Activated naive CD8-positive, alpha-beta T cell (primary cell): ENCODE data around the gene PRF1.

Experiments
- H3K27ac Mint-ChIP-seq: one replicate; pipeline ENCODE4 v1.8.0; 2021; ENCODE audit warnings: mixed read lengths
- H3K27me3 Mint-ChIP-seq: one replicate; pipeline ENCODE4 v1.8.0; 2021; ENCODE audit warnings: mixed read lengths
- H3K36me3 Mint-ChIP-seq: one replicate; pipeline ENCODE4 v1.8.0; 2021; ENCODE audit warnings: mixed read lengths
- H3K4me1 Mint-ChIP-seq: one replicate; pipeline ENCODE4 v1.8.0; 2021; ENCODE audit warnings: low read depth, mixed read lengths
- H3K4me3 Mint-ChIP-seq: one replicate; pipeline ENCODE4 v1.8.0; 2021; ENCODE audit warnings: mild to moderate bottlenecking, mixed read lengths
- H3K9me3 Mint-ChIP-seq: one replicate; pipeline ENCODE4 v1.8.0; 2021; ENCODE audit warnings: low read depth, mixed read lengths

PRF1 gene

DNA sequence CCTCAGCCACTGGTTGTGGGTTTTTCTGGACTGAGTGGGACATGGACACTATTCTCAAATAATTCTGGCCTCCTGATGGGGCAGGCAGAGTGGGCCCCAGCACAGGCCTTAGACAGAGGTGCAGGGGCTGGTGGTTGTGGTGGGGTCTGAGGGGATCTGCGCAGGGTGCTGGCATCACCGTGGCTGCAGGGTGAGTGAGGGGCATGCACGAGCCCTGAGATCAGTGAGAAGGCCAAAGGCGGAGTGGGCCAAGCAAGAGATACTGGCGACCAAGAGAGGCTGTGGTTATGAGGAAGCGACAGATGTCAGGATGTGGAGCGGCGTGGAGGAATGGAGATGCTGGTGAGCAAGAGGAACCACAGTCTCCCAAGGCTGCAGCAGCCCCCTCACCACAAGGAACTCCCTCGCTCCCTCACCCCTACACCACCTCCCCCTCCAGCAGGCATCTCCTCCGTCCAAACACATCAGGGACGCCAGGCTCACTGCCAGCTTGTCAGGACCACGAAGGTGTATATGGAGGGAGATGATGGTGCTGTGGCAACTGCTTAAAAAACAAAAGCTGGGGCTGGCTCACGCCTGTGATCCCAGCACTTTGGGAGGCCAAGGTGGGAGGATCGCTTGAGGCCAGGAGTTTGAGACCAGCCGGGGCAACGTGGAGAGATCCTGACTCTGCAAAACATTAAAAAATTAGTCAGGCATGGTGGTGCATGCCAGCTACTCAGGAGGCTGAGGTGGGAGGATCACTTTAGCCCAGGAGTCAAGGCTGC lies 9.6 kb downstream of the PRF1 start:
- no peak overlapping the region for H3K27ac Mint-ChIP-seq
- no peaks in the 10 kb centered on the region for H3K9me3 Mint-ChIP-seq
- no peak overlapping the region for H3K4me3 Mint-ChIP-seq
- peaks cover 11% of the 10 kb centered on the region for H3K36me3 Mint-ChIP-seq
- no peaks in the 10 kb centered on the region for H3K27me3 Mint-ChIP-seq
- peaks cover 28% of the 10 kb centered on the region for H3K4me1 Mint-ChIP-seq

DNA sequence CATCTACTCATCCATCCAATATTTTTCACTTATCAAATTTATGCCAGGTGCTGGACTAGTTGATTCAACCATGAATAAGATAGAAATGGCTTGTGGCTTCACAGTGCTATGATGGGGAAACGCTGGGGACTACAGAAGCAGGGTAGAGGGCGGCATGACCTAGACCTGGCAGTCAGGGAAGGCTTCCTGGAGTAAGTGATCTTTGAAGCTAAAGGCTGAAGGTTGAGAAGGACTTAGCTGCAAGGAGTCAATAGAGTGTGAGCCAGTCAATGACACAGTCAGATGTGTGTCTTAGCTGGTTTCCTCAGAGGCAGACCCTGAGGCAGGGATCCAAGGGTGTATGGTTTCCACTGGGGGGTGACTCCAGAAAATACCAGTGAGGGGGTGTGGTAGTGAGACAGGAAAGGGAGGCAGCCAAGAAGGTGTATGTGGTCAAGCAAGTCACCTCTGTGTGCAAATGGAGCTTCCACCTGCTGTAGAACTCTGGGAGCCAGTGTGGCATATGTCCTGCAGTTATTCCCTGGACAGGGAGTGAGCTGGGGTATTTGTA lies 10.3 kb downstream of the PRF1 start:
- H3K9me3 Mint-ChIP-seq: no peaks in the 10 kb centered on the region
- no peaks in the 10 kb centered on the region for H3K27me3 Mint-ChIP-seq
- peaks cover 24% of the 10 kb centered on the region for H3K4me1 Mint-ChIP-seq
- H3K4me3 Mint-ChIP-seq: no peak overlapping the region
- H3K27ac Mint-ChIP-seq: no peak overlapping the region
- peaks cover 9% of the 10 kb centered on the region for H3K36me3 Mint-ChIP-seq

DNA sequence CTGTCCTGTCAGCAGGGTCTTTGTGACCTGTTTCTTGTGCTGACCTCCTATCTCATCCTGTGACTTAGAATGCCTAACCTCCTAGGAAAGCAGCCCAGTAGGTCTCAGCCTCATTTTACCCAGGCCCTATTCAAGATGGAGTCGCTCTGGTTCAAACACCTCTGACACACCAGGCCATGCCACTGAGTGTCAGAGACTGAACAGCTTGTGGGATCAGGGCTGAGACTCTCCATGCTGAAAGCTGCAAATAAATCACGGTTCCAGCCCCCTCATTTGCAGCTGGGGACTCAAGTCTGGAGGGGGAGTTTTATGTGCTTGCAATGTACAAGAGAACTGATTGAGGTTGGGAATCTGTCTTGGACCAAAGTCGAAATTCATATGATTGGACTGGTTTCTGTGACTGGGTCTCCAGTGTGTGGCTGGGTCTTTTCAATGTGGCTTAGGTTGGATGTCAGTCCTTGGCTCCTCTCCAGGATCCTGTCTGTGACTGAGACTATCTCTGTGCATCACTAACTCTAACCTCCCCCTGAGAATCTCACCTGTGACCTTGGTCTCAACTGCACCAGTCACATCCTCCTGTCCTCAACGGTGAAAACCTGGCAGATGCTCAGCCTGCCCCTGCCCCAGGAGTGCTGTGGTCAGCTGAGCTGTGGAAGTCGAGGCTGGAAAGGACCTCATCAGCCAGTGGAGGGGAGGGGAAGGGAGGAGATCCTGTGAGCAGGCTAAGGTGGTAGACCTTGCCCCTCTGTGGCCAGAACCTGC lies 11.7 kb downstream of the PRF1 start:
- no peak overlapping the region for H3K27ac Mint-ChIP-seq
- H3K9me3 Mint-ChIP-seq: no peaks in the 10 kb centered on the region
- no peaks in the 10 kb centered on the region for H3K27me3 Mint-ChIP-seq
- peaks cover 17% of the 10 kb centered on the region for H3K4me1 Mint-ChIP-seq
- H3K36me3 Mint-ChIP-seq: peaks cover 3% of the 10 kb centered on the region
- no peak overlapping the region for H3K4me3 Mint-ChIP-seq

DNA sequence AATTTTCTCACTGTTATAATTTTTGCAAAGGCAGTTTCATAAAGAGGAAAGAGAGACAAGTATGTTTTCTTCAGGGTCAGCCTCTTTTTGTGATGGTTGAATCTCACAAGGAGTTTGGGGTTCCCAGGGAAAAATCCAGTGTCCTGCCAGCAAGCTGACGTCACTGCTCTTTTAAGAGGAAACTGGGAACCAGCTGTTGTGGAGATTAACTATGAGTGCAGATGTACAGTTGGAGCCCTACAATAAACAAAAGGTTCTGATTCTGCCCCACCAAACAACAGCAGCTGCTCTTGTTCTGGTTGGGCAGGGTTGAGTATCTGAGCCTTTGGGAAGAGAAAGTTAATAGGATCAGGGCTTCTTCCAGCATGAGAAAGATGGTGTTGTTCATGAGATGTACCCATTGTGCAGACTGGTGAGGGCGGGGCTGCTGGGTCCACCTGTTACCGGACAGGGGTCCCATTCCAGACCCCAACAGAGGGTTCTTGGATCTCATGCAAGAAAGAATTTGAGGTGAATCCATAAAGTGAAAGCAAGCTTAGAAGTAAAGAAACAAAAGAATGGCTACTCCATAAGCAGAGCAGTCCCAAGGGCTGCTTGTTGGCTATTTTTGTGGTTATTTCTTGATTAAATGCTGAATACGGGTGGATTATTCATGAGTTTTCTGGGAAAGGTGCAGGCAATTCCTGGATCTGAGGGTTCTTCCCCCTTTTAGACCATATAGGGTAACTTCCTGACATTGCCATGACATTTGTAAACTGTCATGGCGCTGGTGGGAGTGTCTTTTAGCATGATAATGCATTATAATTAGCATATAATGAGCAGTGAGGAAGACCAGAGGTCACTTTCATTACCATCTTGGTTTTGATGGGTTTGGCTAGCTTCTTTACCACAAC lies 12.5 kb downstream of the PRF1 start:
- peaks cover 14% of the 10 kb centered on the region for H3K4me1 Mint-ChIP-seq
- H3K9me3 Mint-ChIP-seq: no peaks in the 10 kb centered on the region
- H3K27me3 Mint-ChIP-seq: no peaks in the 10 kb centered on the region

DNA sequence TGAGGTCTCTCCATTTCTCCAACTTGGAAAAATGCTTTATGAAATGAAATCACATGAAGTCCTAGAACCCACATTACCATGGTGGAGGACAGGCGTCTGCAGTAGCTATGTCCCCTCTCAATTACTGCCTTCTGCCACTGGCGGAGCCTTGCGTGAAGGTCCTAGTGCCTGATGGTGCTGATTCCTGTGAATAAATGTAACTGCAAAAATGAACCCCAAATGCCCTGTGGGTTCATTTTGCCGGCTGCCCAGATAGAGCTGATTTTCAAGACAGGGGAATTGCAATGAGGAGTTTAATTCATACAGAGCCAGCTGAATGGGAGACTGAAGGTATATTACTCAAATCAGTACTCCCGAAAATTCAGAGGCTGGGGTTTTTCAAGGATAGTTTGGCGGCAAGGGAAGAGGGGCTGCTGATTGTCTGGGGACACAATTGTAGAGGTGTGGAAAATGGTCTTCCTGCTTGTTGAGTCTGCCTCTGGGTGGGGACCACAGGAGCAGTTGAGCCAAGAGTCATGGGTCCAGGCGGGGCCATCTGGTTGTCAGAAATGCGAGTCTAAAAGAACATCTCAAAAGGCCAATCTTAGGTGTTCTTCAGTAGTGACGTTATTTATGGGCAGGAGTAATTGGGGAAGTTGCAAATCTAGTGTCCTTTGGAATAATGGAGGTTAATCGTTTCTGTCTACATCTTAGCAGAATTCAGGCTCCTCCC lies 13.5 kb downstream of the PRF1 start:
- Mint-ChIP-seq H3K36me3 (peaks cover 3% of the 10 kb centered on the region), H3K4me1 (peaks cover 13% of the 10 kb centered on the region), H3K4me3 (no peak overlapping the region), H3K27ac (no peak overlapping the region), H3K27me3 (no peaks in the 10 kb centered on the region), H3K9me3 (no peaks in the 10 kb centered on the region)

More for the DNA sequence above, 12.5 kb downstream of the PRF1 start:
- Mint-ChIP-seq H3K4me3 (no peak overlapping the region), H3K27ac (no peak overlapping the region), H3K36me3 (peaks cover 3% of the 10 kb centered on the region)

DNA sequence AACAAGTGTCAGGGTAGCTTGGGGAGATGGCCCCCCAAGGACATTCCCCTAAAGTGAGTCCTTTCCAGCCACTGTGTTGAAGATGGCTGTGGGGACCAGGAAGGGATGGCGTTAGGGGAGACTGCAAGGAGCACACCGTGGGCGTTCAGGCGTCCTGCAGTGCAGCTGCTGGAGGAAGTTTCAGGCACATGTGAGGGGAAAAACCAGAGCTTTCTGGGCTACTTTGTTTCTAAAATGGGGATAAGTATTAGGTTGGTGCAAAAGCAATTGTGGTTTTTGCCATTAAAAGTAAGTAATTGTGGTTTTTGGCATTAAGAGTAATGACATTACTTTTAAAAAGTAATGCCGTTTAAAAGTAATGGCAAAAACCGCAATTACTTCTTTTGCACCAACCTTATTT lies 14.3 kb downstream of the PRF1 start:
- Mint-ChIP-seq H3K9me3 (no peaks in the 10 kb centered on the region), H3K4me3 (no peak overlapping the region), H3K36me3 (peaks cover 3% of the 10 kb centered on the region), H3K4me1 (peaks cover 15% of the 10 kb centered on the region), H3K27ac (no peak overlapping the region), H3K27me3 (no peaks in the 10 kb centered on the region)

DNA sequence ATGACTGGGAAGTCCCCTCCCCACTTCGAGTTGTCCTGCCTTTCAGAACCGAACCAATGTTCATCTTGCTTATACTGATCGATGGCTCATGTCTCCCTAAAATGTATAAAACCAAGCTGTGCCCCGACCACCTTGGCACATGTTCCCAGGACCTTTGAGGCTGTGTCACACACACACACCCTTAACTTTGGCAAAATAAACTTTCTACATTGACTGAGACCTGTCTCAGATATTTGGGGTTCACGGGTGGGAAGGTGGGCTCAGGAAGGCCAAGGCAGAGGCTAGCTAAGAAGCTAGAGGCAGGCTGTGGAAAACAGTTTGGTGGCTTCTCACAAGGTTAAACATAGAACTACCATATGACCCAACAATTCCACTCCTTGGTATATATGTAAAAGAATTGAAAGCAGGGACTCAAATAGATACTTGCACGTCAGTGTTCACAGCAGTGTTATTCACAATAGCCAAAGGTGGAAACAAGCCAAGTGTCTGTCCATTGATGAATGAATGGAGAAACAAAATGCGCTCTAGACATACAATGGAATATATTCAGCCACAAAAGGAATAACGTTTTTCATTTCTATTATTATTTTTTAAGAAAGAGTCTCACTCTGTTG lies 15.4 kb downstream of the PRF1 start:
- Mint-ChIP-seq H3K27ac (peak overlapping the region; percentile 83), H3K27me3 (no peaks in the 10 kb centered on the region), H3K9me3 (no peaks in the 10 kb centered on the region), H3K4me1 (peaks cover 11% of the 10 kb centered on the region), H3K36me3 (peaks cover under 1% of the 10 kb centered on the region), H3K4me3 (no peak overlapping the region)

DNA sequence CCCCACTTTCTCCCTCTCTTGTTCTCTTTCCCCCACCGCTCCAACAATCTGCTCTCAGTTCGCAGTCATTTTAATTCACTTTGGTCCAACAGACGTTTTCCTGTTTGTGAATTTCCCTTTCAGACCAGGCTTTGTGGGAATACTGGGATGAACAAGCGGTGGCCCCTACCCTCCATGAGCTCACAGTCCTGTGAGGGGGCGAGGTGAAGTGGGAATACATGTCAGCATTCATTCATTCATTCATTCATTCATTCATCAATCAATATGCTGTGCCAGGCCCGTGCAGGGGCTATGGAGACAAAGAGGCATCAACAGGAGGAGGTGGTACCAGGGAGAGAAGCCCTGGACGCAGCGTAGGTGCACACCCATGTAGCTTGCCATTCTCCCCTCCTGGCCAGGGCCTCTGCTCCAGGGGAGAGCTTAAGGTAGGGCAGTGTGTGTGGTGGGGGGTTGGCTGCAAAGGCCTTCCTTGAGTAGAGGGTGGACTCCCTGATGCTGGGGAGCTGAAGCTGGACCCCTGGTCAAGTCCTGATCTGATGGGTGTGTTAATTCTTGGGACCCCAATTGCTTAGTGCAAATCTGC lies 16.1 kb downstream of the PRF1 start:
- no peaks in the 10 kb centered on the region for H3K36me3 Mint-ChIP-seq
- H3K4me1 Mint-ChIP-seq: peaks cover 9% of the 10 kb centered on the region
- peak overlapping the region; percentile 83 for H3K27ac Mint-ChIP-seq
- H3K9me3 Mint-ChIP-seq: no peaks in the 10 kb centered on the region
- H3K4me3 Mint-ChIP-seq: no peak overlapping the region
- H3K27me3 Mint-ChIP-seq: no peaks in the 10 kb centered on the region

DNA sequence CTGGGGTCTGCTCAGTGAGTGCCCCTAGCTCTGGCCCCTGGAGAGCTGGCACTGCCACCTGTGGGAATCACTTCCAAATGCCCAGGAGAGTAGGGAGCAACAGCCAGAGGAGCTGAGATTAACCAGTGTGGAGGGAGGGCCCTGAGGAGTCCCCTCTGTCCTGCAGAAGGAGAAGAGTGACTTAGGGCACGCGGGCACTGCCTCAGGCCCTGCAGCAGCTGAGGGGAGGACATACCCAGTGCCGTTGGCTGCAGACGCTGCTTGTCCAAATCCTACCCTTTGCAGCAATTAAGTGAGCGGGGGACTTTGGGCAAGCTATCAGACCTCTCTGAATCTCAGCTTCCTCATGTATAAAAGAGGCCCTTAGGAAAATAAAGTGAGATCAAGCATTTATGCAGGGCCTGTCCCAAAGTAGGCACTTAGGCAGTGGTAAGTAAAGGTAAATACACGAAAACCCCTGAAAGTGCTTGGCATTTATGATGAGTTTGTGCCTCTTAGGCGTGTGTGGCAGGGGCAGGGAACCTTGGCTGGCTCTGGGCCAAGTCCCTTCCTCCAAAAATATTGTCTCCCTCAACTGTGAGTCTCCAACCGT lies 16.9 kb downstream of the PRF1 start:
- Mint-ChIP-seq H3K4me3 (no peak overlapping the region), H3K27me3 (no peaks in the 10 kb centered on the region), H3K4me1 (peaks cover 10% of the 10 kb centered on the region), H3K9me3 (no peaks in the 10 kb centered on the region), H3K36me3 (no peaks in the 10 kb centered on the region), H3K27ac (no peak overlapping the region)

DNA sequence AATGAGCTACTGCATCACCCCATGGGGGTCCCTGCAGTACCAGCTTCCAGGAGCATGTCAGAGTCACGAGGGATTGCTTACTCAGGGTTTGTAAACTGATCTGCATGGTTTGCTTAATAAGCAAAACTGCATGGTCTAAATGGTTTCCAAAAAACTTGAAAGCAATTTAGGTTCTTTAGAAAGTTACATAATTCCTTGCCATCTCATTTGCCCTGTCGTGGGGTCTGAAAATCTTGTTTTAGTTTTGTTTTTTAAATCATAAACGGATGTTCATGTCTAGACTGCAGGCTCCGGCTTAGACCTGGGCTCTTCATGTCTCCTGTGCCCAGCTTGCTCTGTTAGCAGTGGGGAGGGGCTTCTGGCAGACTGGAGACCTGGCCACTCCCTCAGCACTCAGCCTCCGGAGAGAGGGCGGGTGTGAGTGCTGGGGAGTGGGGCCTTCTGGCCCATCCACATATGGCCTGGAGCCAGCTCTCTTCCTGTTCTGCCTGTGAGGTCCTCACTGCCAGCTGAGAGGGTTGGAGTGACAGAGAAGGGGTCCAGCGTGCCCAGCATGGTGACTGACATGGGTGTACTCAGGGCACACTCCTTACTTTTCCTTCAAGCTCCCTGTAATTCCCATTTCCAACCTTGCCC lies 17.5 kb downstream of the PRF1 start:
- H3K36me3 Mint-ChIP-seq: no peaks in the 10 kb centered on the region
- H3K4me1 Mint-ChIP-seq: peaks cover 12% of the 10 kb centered on the region
- no peaks in the 10 kb centered on the region for H3K27me3 Mint-ChIP-seq
- H3K27ac Mint-ChIP-seq: no peak overlapping the region
- H3K9me3 Mint-ChIP-seq: no peaks in the 10 kb centered on the region
- H3K4me3 Mint-ChIP-seq: no peak overlapping the region

DNA sequence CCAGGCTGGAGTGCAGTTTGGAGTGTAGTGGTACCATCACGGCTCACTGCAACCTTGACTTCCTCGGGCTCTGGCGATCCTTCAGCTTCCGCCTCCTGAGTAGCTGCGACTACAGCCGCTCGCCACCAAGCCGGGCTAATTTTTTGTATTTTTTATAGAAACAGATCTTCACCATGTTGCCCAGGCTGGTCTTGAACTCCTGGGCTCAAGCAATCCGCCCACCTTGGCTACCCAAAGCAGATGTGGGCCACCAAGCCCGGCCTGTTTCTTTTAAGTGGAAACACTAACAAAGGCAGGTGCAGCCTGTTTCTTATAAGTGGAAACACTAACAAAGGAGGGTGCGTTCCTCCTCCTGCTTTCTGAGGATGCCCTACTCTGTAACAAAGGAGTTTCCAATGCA lies 18.2 kb downstream of the PRF1 start:
- Mint-ChIP-seq H3K9me3 (no peaks in the 10 kb centered on the region), H3K36me3 (no peaks in the 10 kb centered on the region), H3K4me1 (peaks cover 19% of the 10 kb centered on the region), H3K27me3 (no peaks in the 10 kb centered on the region), H3K27ac (no peak overlapping the region), H3K4me3 (no peak overlapping the region)

DNA sequence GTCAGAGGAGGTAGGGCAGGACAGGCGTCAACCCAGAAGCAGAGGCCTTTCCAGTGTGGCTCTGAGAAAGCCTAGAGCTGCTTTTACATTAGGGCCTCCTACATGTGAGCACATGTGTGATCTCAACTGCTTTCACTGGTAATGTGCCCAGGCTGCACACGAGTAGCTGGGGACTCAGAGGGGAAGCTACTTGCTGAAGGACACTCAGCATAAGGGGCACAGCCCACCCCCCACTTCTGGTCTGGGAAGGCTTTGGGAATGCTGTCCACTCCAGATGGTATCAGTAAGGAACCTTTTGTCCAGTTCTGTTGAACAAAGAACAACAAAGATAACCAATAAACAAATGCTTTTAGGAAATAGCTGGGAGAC lies 18.9 kb downstream of the PRF1 start:
- H3K9me3 Mint-ChIP-seq: no peaks in the 10 kb centered on the region
- no peak overlapping the region for H3K4me3 Mint-ChIP-seq
- H3K27ac Mint-ChIP-seq: no peak overlapping the region
- H3K4me1 Mint-ChIP-seq: peaks cover 26% of the 10 kb centered on the region
- H3K36me3 Mint-ChIP-seq: no peaks in the 10 kb centered on the region
- H3K27me3 Mint-ChIP-seq: no peaks in the 10 kb centered on the region
